ENCODE measurements around the gene RNPC3. TPM values are rescaled to one million over a fixed set of nuclear protein-coding genes. Genes with fewer than 3 reads are reported as not detected.

Gene RNPC3
- total RNA-seq, 1 donor from 2014 or later: 46.8 TPM

- H3F3A ChIP-seq (ENCODE audit: low read depth): no peaks in the 10 kb centered on the region
- no peaks in the 10 kb centered on the region for H3K27me3 Mint-ChIP-seq (ENCODE audit: insufficient read depth, low read depth)
- H3K27ac ChIP-seq: no peak overlapping the region
- TF ChIP-seq EZH2 (IDR thresholded peaks at IDR 0.05): no peak
- TF ChIP-seq, protein P1, sequence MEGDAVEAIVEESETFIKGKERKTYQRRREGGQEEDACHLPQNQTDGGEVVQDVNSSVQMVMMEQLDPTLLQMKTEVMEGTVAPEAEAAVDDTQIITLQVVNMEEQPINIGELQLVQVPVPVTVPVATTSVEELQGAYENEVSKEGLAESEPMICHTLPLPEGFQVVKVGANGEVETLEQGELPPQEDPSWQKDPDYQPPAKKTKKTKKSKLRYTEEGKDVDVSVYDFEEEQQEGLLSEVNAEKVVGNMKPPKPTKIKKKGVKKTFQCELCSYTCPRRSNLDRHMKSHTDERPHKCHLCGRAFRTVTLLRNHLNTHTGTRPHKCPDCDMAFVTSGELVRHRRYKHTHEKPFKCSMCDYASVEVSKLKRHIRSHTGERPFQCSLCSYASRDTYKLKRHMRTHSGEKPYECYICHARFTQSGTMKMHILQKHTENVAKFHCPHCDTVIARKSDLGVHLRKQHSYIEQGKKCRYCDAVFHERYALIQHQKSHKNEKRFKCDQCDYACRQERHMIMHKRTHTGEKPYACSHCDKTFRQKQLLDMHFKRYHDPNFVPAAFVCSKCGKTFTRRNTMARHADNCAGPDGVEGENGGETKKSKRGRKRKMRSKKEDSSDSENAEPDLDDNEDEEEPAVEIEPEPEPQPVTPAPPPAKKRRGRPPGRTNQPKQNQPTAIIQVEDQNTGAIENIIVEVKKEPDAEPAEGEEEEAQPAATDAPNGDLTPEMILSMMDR (IDR thresholded peaks at IDR 0.05): no peak
- no peak for TF ChIP-seq EZH2phosphoT487 (IDR thresholded peaks at IDR 0.05)
- no peaks in the 10 kb centered on the region for H3K36me3 ChIP-seq
- H3K27ac Mint-ChIP-seq: no peak overlapping the region
- no peak for DNase-seq (ENCODE audit: low spot score)
- no peaks in the 10 kb centered on the region for H3K4me1 ChIP-seq
- no peak overlapping the region for H3K4me2 ChIP-seq
- no peaks in the 10 kb centered on the region for H3K79me2 ChIP-seq (ENCODE audit: low read depth)
- H4K20me1 ChIP-seq (ENCODE audit: low read depth): no peaks in the 10 kb centered on the region
- H3K9ac ChIP-seq: no peak overlapping the region
- H3K27me3 ChIP-seq: no peaks in the 10 kb centered on the region
- no peak overlapping the region for H3K4me3 Mint-ChIP-seq
- no peaks in the 10 kb centered on the region for H3K4me1 Mint-ChIP-seq
- H3K9me3 Mint-ChIP-seq: peaks cover 7% of the 10 kb centered on the region
- no peak overlapping the region for H3K4me3 ChIP-seq
- H3K36me3 Mint-ChIP-seq: no peaks in the 10 kb centered on the region
- no peak overlapping the region for H2AFZ ChIP-seq (replicated peaks)
- no peaks in the 10 kb centered on the region for H3K9me3 ChIP-seq (ENCODE audit: low read depth)
Observed at GRCh38 chr1:103516283-103516682, 9.2 kb upstream of the RNPC3 start.

GRCh38 chr1:103516693-103517092, 8.8 kb upstream of the RNPC3 start:
- Histone ChIP-seq H3K79me2 (ENCODE audit: low read depth) (no peaks in the 10 kb centered on the region), H3K4me2 (no peak overlapping the region), H3K4me3 (no peak overlapping the region), H3K27me3 (no peaks in the 10 kb centered on the region), H3K4me1 (no peaks in the 10 kb centered on the region), H3K36me3 (no peaks in the 10 kb centered on the region), H3K9me3 (ENCODE audit: low read depth) (no peaks in the 10 kb centered on the region), H2AFZ (replicated peaks) (no peak overlapping the region), H4K20me1 (ENCODE audit: low read depth) (no peaks in the 10 kb centered on the region), H3F3A (ENCODE audit: low read depth) (no peaks in the 10 kb centered on the region), H3K9ac (no peak overlapping the region), H3K27ac (no peak overlapping the region)
- H3K9me3 Mint-ChIP-seq: peaks cover 3% of the 10 kb centered on the region
- H3K4me1 Mint-ChIP-seq: no peaks in the 10 kb centered on the region
- no peak overlapping the region for H3K4me3 Mint-ChIP-seq
- TF ChIP-seq EZH2phosphoT487 (IDR thresholded peaks at IDR 0.05) (no peak), EZH2 (IDR thresholded peaks at IDR 0.05) (no peak)
- TF ChIP-seq, protein P1 (IDR thresholded peaks at IDR 0.05): no peak
- no peak for DNase-seq (ENCODE audit: low spot score)
- H3K27ac Mint-ChIP-seq: no peak overlapping the region
- no peaks in the 10 kb centered on the region for H3K27me3 Mint-ChIP-seq (ENCODE audit: insufficient read depth, low read depth)
- no peaks in the 10 kb centered on the region for H3K36me3 Mint-ChIP-seq

DNA sequence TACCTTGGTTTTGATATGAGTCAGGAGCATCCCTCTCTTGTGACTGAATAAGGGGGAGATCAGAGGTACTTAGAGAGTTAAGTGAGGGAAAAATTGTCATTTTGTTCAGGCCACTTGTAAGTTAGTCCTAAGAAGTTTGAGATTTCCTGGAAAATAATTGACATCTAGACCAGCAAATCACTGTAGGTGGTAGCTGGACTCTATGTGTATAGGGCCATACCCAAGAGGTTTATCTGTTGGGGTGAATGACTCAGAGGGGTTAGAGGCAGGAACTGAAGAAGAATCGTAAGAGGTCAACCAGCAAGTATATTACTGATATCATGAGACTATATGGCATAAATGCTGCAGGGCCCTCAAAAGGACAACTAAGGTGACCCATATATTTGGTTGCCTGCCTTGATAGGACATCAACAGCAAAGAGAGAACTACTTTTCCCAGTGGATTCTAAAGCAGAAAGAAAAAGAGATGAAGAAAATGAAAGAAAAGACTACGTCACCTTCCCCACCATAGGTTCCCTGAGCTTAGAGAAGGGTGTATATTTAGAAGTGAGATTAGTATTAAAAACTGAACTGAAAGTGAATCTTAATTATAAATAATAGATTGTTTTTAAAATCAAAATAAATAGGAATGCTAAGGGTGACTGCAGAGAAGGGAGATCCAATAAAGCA, 8.0 kb upstream of the RNPC3 start:
- Histone ChIP-seq H3K4me3 (no peak overlapping the region), H3K9me3 (ENCODE audit: low read depth) (no peaks in the 10 kb centered on the region), H3K9ac (no peak overlapping the region), H3K4me2 (no peak overlapping the region), H3K36me3 (no peaks in the 10 kb centered on the region), H3K4me1 (no peaks in the 10 kb centered on the region), H4K20me1 (ENCODE audit: low read depth) (no peaks in the 10 kb centered on the region), H3K27ac (no peak overlapping the region), H2AFZ (replicated peaks) (no peak overlapping the region), H3K79me2 (ENCODE audit: low read depth) (no peaks in the 10 kb centered on the region), H3F3A (ENCODE audit: low read depth) (no peaks in the 10 kb centered on the region), H3K27me3 (no peaks in the 10 kb centered on the region)
- Mint-ChIP-seq H3K27ac (no peak overlapping the region), H3K9me3 (no peaks in the 10 kb centered on the region), H3K4me3 (no peak overlapping the region), H3K27me3 (ENCODE audit: insufficient read depth, low read depth) (no peaks in the 10 kb centered on the region), H3K36me3 (no peaks in the 10 kb centered on the region), H3K4me1 (no peaks in the 10 kb centered on the region)
- no peak for TF ChIP-seq EZH2 (IDR thresholded peaks at IDR 0.05)
- TF ChIP-seq, protein P1 (IDR thresholded peaks at IDR 0.05): no peak
- DNase-seq (ENCODE audit: low spot score): no peak

Measured in neural progenitor cell (in vitro differentiated cells).